ENCODE results near the gene SLC23A1.
"Not testable (repeated sequence)": the region's sequence is repeated elsewhere in the genome, so short reads cannot be mapped to it uniquely, and the experiment has no call there.

The SLC23A1 gene

DNA sequence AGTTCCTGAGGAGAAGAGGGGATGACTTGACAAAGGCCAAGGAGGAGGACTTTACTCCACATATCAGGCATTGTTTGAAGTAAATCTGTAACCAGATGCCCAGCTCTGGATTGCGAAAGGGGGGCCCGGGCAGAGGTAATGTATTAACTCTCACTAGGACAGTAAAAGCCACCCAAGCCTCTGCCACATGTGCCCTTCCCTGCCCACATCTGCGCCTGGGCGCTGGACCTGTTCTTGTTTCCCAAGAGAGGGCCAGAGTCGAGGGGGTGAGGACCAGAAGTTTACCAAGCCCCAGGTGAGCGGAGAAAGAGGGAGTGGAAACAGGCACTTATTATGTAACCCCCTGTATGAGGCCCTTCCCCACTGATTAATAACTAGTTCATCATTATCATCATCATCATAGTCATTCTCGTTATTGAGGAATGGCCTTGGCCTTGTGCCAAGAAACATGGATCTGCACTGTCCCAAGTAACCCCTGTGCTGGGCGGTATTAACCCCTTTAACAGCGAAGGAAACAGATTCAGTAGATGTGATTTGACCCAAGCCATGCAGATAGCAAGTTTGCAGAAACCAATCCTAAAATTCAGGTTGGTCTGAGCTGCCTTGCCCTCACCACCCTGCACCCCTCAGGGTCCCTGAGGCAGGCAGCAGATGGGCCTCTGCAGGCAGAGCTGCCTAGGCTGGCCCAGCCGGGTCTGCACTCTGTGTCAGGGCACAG, at the start of gene SLC23A1:
Gene SLC23A1, minus strand, starts transcription at position 23 of the 718 bp plus-strand sequence. CDS start 44 bp downstream, outside the sequence.
- DNase-seq (ENCODE audit: low read depth in 2 of 2): no peak

DNA sequence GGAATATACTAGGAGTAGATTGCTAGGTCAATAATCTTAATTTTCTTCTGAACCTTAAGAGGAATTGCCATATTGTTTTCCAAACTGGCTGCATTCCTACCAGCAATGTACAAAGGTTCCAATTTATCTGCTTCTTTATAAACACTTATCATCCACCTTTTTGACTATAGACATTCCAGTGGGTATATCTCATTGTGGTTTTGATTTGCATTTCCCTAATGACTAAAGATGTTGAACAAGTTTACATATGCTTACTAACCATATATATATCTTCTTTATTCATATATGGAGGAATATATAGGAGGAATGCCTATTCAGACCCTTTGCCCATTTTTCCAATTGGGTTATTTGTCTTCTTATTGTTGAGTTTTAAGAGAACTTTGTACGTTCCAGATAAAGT, 48.6 kb upstream of the SLC23A1 start:
- DNase-seq (ENCODE audit: low read depth in 2 of 2): no peak

DNA sequence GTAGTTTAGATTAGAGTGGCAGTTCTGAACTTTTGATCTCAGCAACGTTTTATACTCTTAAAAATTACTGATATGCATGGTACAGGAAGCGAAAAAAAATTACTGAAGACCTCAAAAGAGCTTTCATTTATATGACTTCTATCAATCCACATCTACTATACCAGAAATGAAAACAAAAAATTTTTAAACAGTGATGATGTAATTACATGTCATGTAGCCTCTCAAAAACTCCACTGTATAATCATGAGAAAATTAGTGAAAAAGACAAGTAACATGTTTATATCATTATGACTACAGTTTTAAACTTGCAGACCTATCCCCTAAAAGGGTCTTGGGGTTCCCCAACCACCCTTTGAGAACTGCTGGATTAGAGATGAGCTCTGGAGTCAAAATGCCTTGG, 46.9 kb upstream of the SLC23A1 start:
- DNase-seq (ENCODE audit: low read depth in 2 of 2): no peak

DNA sequence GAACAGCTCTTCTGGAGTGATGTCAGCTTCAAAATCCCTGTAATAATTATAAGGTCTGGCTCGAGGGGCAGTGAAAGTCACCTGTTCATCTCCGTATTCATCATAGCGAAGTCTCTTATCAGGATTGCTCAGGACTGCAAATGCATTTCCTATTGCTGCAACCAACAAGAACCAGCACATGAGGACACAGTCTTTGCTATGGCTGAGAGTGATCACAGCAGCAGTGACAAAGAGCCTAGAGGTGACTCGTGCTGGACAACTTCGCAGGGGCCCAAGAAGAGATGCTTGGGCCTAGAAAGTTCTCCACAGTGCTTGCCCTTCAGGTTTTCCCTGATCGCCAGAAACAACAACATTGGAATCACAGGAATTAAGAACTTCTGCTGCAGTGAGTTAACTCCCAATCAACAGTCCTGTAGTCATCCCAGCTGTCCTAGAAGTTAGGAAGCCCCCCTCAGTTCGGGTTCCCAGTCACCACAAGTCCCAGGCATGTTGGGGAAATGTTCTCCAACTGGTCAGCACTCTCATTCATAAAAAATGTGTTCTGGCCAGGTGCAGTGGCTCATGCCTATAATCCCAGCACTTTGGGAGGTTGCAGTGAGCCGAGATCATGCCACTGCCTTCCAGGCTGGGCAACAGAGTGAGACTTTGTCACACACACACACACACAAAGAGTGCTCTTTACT, 43.2 kb upstream of the SLC23A1 start:
- DNase-seq (ENCODE audit: low read depth in 2 of 2): no peak

DNA sequence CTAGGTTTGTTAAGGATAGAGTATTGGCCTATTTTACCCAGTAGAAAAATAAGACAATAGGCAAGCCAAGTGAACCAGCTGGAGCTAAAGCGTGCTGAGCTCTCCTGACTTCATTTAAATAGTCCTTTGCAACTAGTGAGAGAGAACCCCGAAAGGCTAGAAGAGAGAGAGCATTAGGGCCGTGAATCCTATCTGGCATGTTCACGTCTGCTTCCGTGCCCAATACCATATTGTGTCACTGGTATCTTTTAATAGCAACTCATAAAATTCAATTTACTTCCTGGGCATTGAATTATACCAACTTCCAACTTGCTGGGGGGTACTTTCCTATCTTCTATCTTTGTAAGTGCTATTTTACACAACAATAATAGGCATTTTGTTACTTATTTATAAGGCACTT, 42.4 kb upstream of the SLC23A1 start:
- DNase-seq (ENCODE audit: low read depth in 2 of 2): no peak

DNA sequence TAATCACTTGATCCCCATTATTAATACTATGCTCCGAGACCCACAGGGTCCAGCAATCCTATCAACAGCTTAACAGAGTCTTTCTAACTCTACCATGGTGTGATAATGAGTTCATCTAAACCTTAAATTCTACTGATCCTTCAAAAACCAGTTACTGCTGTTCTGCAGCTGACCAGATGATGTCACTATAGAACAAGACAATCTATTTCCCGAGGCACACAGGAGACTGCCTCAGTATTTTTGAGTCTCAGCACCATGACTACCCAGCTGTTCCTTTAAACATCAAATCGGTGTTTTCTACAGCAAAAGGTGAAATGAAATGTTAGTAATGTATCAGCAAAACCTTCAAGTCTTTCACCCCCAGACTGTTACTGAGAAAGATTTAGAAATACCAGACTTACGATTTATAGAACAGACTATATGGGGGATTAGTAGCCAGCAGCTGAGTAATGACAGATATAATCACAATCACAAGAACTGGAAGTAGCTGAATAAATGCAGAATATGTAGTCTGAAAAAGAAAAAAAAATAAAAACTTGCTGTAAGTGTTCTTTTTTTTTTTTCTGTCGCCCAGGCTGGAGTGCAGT, 39.3 kb upstream of the SLC23A1 start:
- DNase-seq (ENCODE audit: low read depth in 2 of 2): peak; percentile 19 to 23

DNA sequence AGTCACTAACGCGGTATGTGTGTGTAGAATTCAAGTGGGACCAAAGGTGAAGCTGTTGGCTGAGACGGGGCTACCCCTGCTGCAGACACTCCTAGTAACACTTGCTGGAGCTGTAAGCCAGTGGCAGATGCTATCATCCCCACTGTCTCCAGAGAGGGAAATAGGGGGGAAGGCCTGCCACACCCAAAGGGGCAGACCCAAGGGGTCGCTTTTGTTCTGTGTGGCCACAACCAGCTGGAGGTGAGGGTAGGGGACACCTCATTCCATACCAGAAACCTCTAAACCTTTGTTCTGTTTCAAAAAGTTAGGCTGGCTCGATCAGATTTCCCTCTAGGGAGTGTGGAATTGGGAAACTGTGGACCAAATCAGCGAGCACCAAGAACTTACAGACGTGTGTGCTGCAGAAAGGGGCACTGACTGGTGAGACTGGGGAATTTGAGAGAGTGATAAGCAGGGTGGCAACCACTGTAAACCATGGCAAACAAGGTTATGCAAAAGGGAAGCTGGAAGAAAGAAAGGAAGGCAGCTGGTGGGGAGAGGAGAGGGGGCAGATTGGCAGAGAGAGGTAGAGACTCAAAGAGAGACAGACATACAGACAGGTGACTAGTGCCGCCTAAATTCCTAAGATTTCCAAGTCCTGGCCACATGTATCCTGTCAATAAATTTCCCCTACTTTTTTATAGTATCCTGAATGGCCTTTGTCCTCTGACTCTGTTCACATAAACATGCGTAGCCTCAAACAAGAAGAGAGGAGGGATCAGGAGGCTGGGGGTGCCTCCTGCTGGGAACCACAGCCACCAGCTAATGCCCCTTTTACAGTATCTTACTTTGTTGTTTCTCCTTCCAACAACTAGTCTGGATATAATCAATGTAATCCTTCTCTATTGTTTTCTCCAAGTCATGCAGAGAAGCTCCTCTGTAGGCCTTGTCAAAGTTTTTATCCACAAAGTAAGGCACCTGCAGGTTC, 36.4 kb upstream of the SLC23A1 start:
- DNase-seq (ENCODE audit: low read depth in 2 of 2): no peak

DNA sequence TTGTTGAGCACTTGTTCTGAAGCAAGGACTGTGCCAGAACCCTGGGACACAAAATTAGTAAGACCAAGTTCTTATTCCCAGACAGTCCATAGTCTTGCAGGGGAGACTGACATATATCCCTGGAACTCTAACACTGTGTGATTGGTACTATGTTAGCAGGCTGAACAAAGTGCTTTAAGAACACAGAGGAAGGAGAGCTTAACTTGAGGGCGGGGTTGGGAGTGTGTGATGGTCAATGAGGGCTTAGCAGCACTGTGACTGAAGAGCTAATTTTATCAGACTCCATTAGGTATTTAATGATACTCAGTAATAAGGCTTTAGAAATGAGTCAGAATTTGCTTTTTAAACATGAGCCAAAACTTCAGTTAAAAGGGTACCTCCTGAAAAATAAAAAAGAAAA, 35.7 kb upstream of the SLC23A1 start:
- no peak for DNase-seq (ENCODE audit: low read depth in 2 of 2)

DNA sequence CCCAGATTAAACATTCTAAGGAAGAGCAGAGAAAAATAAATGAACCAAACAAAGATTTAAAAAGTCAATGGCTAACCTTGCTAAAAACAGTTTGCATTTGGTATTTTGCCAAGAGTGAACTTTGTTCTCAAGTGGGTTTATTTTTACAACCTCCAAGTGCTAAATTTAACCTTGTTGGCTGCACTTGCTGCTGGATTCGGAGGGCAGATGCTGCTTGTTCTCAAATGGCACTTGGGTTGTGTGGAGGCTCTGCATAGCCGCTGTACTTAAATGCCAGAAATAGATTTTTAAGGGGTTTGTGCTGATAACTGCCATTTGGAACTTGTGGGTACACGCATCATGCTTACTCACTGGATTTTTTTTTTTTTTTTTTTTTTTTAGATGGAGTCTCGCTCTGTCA, 34.1 kb upstream of the SLC23A1 start:
- DNase-seq (ENCODE audit: low read depth in 2 of 2): no peak

DNA sequence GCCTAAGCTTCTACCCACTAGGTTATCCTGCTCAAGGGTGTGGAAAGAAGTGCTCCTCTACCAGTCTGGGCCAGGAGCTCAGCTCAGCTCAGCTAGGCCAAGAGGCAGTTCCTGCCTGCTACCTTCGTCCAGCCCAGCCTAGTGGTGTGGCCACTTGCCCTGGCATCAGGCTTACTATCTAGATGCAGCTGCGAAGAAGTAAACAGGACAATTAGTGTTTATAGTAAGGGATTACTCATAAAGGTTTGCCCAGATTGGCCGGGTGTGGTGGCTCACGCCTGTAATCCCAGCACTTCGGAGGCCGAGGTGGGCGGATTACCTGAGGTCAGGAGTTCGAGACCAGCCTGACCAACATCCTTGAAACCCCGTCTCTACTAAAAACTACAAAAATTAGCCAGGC, 33.6 kb upstream of the SLC23A1 start:
- no peak for DNase-seq (ENCODE audit: low read depth in 2 of 2)

DNA sequence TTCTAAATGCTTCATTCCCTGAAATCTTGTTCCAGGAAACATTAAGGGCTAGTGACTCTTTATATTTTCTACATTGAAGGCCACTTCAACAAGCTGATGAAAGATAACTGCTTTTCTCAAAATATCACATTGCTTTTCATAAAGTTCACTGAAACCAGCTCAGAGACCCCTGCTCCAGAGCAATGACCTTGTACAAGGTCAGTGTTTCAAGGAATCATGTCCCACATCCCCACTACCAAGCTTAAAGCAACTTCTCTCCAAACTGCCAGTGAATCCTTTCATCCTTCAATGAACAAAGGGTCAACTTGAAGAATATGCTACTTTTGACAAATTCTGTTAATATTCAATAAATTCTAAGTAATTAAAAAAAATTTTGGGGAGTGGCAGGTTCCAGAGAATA, 32.8 kb upstream of the SLC23A1 start:
- DNase-seq (ENCODE audit: low read depth in 2 of 2): no peak

DNA sequence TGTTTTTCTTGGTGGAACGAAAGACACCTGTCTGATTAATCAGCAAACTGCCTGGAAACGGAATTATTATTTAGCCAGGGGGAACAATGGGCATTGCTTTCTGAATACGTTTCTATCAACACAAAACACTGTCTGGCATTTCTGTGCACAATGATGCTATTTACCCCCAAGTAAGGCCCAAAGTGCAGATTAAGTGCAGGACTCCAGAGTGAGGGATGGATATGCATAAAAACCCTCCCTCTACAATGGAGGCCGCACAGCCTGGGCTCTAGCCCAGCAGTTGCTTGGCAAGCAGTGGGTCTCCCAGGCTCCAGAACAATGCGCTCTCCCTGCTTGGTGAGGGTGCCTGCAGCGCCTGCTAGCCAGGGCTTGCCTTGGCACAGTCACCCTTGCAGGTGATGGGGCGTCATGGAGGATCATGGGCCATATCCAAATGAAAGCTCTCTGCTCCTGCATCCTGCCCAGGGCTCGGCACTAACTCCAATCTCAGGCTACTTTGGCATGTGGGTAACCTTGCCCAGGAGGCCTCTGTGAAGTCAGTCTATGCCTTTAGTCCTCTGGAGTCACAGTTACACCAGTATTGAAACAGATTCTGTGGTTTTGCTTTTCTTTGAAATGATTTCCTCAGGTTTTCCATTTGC, 32.2 kb upstream of the SLC23A1 start:
- no peak for DNase-seq (ENCODE audit: low read depth in 2 of 2)

DNA sequence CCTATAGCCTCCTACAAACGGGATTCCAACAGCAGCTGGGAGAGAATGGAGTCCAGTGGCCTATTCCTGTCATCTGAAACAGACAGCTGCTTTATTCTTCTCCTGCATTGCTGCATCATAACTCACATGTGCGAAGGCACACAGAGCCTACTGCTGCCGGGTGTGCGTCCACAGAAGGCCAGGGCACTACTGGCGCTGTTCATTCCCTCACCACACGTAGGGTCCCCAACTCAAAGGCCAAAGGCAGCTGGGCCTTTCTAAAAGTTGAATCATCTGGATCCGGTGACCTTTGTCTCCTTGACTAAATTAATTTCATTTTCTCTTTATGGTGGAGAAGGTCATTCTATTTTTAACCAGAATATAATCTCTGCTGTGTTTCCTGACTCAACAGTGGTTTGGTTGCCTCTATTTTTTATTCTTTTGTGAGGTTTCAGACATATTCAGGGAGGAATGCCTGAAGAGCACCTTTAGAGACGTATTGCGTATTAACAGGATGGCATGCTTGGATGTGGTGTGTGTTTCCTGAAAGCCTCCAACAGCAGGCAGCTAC, 31.6 kb upstream of the SLC23A1 start:
- no peak for DNase-seq (ENCODE audit: low read depth in 2 of 2)

DNA sequence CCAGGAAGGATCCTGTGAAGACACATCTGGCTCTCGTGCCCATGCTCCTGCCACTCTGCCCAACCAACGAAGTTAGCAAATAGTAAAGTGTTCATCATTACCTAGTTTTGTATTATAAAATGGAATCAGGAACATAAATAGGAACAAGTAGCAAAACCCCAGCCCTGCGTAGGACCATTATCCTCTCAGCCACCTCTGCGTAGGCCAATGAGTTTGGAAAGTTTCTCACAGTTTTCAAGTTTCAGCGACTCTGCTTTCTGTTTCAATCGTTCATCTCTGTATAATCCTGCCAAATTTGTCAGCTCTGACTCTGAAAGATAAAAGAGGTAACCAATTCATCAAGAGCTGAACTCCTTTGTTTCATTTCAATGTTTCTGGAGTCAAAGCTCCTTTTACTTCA, 30.9 kb upstream of the SLC23A1 start:
- DNase-seq (ENCODE audit: low read depth in 2 of 2): no peak

DNA sequence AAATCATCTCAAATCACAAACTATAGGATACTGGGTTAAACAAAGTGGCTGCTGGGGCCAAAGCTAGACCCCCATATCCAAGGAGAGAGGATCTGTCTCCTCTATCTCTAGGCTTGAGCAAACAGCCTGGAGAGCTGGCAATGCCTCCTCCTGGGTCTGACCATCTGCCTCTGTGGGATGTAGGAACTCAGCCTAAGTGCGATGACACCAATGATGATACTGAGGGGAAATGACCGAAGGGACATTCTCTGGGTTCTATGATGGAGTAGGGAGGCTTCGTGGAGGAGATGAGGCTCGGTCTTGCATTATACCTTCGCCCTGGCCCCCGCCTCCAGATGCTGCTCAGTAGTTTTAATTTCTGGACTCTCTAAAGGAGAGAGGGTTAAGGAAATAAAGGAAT, 30.1 kb upstream of the SLC23A1 start:
- no peak for DNase-seq (ENCODE audit: low read depth in 2 of 2)

DNA sequence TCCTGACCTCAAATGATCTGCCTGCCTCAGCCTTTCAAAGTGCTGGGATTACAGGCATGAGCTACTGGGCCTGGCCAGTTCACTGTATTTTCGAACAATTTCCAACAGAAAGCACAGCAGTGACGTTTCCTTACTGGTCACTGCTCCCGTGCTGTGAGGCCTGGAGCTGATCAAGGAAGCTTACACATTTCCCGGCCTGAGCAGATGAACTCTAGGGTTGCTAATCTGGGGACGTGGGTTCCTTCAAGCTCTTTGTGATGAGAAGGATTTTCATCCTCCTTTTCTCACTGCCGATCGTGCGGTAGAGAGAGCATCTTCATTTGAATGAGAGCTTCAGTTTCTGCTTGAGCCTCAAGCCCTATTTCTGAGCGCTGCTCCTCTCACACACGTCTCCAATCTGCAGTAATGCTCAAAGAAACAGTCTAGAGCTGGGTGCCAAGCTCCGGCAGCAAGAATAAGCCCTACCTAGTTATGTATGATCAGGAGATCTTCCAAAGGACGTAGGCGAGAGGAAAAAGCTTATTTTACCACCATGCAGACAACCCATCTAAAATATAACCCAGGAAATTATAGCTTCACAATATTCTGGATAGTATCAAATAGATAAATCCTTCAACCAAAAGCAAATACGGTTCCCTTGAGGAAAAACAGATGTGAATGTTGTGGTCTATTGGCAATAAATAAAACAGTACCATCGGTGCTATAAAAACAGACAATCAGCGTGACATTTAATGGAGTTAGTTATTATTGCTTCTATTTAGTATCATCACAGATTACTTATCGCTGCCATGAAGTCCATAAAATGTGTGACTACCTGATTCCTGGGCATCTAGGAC, 28.1 kb upstream of the SLC23A1 start:
- DNase-seq (ENCODE audit: low read depth in 2 of 2): no peak

DNA sequence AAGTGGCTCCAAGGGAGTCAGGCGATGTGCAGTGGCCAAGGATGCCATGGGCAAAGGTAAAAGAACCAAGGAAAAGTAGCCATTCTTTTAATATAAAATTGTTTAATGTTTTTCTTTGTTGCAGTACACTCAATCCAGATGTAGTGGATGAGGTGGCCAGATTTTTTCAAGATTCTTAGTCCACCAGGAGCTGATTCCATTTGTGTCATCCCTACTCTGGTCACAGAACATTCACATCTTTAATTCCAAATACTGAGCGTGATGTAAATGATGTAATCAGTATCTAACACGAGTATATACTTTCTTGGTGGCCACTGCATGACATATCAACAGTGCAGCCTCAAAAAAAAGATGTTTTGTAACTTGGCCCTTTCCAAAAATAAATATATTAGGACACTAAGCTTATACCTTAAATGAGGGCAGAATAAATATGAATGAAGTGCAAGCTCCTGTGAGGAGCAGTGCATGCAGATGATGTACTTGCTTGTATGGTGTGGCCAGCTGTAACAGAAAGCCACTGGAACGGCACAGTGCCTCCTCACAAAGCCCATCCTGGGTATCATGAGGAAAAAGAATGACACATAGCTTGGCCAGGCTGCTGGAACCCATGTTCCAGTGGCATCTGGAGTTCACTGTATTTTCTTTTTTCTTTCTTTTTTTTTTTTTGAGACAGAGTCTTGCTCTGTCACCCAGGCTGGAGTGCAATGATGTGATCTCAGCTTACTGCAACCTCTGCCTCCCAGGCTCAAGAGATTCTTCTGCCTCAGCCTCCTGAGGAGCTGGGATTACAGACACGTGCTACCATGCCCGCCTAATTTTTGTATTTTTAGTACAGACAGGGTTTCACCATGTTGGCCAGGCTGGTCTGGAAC, 27.3 kb upstream of the SLC23A1 start:
- DNase-seq (ENCODE audit: low read depth in 2 of 2): no peak

DNA sequence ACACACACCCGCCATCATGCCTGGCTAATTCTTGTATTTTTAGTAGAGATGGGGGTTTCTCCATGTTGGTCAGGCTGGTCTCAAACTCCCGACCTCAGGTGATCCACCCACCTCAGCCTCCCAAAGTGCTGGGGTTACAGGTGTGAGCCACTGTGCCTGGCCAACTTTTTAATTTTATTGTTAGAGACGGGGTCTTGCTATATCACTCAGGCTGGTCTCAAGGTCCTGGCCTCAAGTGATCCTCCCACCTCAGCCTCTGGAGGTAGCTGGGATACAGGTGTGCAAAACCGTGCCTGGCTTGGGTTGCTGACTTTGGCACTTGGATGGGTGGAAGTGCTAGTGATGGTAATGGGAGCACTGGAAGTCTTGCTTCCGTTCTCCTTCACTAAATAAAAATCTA, 26.0 kb upstream of the SLC23A1 start:
- not testable (repeated sequence) for DNase-seq (ENCODE audit: low read depth in 2 of 2)

DNA sequence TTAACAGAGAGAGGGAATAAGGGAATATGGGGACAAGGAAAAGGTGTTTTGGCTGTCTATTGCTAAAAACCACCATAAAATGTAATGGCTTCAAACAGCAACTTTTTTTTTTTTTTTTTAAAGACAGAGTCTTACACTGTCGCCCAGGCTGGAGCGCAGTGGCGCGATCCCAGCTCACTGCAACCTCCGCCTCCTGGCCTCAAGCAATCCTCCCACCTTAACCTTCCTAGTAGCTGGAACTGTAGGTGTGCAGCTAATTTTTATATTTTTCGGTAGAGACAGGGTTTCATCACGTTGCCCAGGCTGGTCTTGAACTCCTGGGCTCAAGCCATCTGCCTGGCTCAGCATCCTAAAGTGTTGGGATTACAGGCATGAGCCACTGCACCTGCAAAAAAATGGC, 25.1 kb upstream of the SLC23A1 start:
- DNase-seq (ENCODE audit: low read depth in 2 of 2): no peak

Data from activated CD8-positive, alpha-beta memory T cell treated with anti-CD3 and anti-CD28 coated beads for 4 hours (primary cell).